ENCODE measurements around the gene CBLB.

DNA sequence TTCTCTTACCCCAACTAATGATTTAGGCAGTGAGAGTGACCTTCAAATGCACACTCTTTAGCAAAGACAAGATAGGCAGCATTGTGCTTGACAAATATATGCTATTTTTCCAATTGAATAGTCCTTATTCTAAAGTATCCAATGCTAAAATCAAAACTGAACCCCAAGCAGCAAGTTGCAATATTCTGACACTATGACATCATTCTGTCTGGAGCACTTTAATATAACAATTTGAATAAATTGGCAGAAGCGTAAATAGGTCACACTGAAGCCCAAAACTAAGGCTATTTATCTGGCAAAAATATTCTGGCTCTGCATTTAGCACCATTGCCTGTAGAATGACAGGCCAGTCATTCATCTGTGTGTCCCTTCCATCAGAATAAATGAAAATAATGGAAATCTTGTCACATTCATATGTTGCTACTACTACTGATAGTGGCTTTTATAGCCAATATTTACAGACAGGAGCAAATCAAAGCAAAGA is 2.9 kb downstream of the CBLB start:
- TF ChIP-seq, protein P1, sequence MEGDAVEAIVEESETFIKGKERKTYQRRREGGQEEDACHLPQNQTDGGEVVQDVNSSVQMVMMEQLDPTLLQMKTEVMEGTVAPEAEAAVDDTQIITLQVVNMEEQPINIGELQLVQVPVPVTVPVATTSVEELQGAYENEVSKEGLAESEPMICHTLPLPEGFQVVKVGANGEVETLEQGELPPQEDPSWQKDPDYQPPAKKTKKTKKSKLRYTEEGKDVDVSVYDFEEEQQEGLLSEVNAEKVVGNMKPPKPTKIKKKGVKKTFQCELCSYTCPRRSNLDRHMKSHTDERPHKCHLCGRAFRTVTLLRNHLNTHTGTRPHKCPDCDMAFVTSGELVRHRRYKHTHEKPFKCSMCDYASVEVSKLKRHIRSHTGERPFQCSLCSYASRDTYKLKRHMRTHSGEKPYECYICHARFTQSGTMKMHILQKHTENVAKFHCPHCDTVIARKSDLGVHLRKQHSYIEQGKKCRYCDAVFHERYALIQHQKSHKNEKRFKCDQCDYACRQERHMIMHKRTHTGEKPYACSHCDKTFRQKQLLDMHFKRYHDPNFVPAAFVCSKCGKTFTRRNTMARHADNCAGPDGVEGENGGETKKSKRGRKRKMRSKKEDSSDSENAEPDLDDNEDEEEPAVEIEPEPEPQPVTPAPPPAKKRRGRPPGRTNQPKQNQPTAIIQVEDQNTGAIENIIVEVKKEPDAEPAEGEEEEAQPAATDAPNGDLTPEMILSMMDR (IDR thresholded peaks at IDR 0.05): no peak
- TF ChIP-seq EP300 (IDR thresholded peaks at IDR 0.05) (no peak), POLR2A (IDR thresholded peaks at IDR 0.05) (no peak)

Data from ovary (tissue), 3 donors.